IPS-11a (cell line): ENCODE measurements around the gene CHRNA10.

Experiments used
- H3K4me3 ChIP-seq: one replicate; pipeline ENCODE4 v1.5.1; 2013; ENCODE audit warnings: low read depth, low read length, control low read depth

CHRNA10 gene

GRCh38 chr11:3635641-3636375 is 35.4 kb downstream of the CHRNA10 start:
- H3K4me3 ChIP-seq = no peak overlapping the region

- H3K4me3 ChIP-seq = no peak overlapping the region
Measured at GRCh38 chr11:3632070-3632660, 39.0 kb downstream of the CHRNA10 start.

DNA sequence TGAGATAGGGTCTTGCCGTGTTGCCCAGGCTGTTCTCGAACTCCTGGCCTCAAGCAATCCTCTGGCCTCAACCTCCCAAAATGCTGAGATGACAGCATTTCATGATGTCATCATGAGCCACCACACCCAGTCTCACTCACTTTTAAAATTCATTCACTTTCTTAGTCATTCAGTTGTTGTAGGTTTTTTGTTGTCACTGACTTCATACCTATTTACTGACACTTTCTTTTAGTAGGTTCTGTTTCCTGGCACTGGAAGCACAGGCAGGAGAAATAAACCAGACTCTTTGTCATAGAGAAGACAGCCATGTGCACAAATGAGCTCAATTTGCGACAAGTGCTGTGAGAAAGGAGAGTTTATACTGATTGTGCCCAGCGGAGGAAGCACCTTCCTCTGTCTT is 39.9 kb downstream of the CHRNA10 start:
- H3K4me3 ChIP-seq = no peak overlapping the region

GRCh38 chr11:3627291-3627690 is 43.9 kb downstream of the CHRNA10 start:
- H3K4me3 ChIP-seq = no peak overlapping the region

DNA sequence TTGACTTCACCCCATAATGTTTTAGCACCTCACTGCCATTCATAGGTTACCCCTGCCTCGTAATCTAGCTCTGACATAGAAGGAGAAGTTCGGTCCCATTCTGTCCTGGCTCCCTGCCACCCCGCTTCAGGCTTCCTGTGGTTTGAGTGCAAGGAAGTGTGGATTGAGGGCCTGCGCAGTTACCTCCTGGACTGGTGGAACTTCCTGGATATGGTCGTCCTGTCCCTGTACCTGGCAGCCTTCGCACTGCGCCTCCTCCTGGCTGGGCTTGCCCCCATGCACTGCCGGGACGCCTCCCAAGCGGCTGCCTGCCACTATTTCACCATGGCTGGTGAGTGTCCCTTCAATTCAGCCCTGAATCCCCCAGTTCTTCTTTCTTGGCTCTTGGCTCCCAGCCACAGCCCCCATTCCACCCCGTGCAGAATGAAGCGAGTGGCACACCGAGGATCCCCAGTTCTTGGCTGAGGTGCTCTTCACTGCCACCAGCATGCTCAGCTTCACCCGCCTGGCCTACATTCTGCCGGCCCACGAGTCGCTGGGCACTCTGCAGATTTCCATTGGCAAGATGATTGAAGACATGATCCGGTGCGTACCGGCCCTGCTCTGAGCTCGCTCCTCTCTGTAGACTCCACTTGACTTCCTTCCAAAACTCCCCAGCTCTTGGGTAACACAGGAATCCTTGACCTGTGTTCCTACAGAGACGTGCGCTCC is 44.8 kb downstream of the CHRNA10 start:
- no peak overlapping the region for H3K4me3 ChIP-seq

GRCh38 chr11:3623767-3624458 is 47.3 kb downstream of the CHRNA10 start:
- H3K4me3 ChIP-seq = no peak overlapping the region

- no peak overlapping the region for H3K4me3 ChIP-seq
Measured at GRCh38 chr11:3623121-3623520, 48.1 kb downstream of the CHRNA10 start.

- no peak overlapping the region for H3K4me3 ChIP-seq
Measured at GRCh38 chr11:3622521-3622920, 48.7 kb downstream of the CHRNA10 start.

GRCh38 chr11:3617990-3618389 is 53.2 kb downstream of the CHRNA10 start:
- H3K4me3 ChIP-seq = no peak overlapping the region

GRCh38 chr11:3616721-3617460 is 54.3 kb downstream of the CHRNA10 start:
- no peak overlapping the region for H3K4me3 ChIP-seq

DNA sequence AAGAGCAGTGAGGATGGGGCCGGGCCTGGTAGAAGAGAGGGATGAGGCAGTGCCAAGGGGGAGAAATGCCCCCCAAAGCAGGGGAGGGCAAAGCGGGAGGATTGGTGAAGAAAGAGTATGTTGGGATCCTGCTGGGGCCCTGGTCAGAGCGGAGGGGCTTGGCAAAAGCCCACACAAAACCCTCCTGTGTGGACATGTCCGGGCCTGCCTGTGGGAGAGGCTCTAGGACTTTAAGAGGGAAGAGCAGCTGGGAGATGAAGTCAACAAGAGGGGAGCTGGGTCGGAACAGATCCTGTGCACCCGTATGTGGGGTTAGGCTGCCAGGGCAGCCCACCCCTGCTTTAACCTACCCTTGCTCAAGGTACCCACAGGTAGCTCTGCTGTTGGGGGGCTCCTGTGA is 55.2 kb downstream of the CHRNA10 start:
- H3K4me3 ChIP-seq = no peak overlapping the region
